ENCODE results near the gene AKAP13. TPM values are rescaled to one million over a fixed set of nuclear protein-coding genes. Genes with fewer than 3 reads are reported as not detected.

Gene AKAP13
- total RNA-seq, 1 experiment from 2014 or later, result 47.3 TPM

DNA sequence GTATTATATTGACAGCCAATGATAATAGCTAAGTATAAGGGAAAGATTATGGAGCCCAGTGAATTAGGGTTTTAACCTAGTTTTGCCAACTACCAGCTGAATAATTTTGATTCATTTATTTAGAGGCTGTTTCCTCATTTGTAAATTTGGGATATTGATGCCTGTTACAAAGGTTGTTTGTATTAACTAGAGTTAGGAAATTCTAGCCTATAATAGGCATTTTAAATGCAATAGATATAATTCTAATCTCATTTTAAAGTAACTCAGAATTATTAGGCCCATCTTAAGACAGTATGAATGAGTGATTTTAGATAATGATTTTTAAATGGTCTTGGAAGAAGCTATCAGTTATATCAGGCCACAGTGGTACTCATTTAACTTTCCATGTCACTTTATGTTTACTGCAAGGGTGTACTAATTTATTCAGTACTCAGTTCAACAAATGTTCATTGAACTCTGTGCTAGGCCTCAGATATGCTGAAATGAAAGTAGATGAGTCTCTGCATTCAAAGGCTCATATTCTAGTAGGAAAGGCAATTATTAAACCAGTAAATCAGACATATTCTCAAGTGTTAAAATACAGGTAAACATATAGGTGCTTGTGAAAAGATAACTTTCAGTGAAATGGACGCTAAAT is 213.5 kb downstream of the AKAP13 start:
- no peaks in the 10 kb centered on the region for H3K79me2 ChIP-seq (ENCODE audit: insufficient read depth, low read length)
- H3K36me3 Mint-ChIP-seq (ENCODE audit: insufficient read depth in 1 of 3, low read depth in 3 of 3), result peaks cover 0 to 6% (median 0%) of the 10 kb centered on the region in 3 experiments; a peak in 1 of 7 replicates

More for the DNA sequence above, 213.5 kb downstream of the AKAP13 start:
- H3K4me3 Mint-ChIP-seq, result no peak overlapping the region
- no peaks in the 10 kb centered on the region for H3K9me3 ChIP-seq (ENCODE audit: control insufficient read depth, low read depth, low read length)
- peaks cover under 1 to 2% of the 10 kb centered on the region in 2 experiments for H3K4me1 Mint-ChIP-seq
- no peaks in the 10 kb centered on the region for H3K4me1 ChIP-seq (ENCODE audit: insufficient read depth, low read length)
- WGBS (ENCODE audit: extremely low coverage, insufficient read length, low lambda C conversion rate), result no CpG with 5 or more reads among the region's 1 CpG
- H2BK12ac ChIP-seq (ENCODE audit: insufficient read length, low read depth, low read length), result no peak overlapping the region
- H3K27ac ChIP-seq (ENCODE audit: insufficient read length, low read depth, low read length), result no peak overlapping the region
- no peak overlapping the region for H4K91ac ChIP-seq (ENCODE audit: insufficient read length, low read depth, low read length)
- no peaks in the 10 kb centered on the region for H4K20me1 ChIP-seq (ENCODE audit: control insufficient read depth, insufficient read depth, insufficient read length)
- TF ChIP-seq CTCF (conservative IDR thresholded peaks at IDR 0.05), result no peak
- no peak overlapping the region for H2BK15ac ChIP-seq (ENCODE audit: low read depth, low read length)
- no peak overlapping the region for H3K23ac ChIP-seq (ENCODE audit: insufficient read length, low read depth, low read length)
- no peak overlapping the region for H3K4me2 ChIP-seq (ENCODE audit: insufficient read depth, insufficient read length, low read length)
- no peaks in the 10 kb centered on the region for H3K27me3 Mint-ChIP-seq (ENCODE audit: low read depth)
- no peaks in the 10 kb centered on the region for H3K27me3 ChIP-seq (ENCODE audit: insufficient read depth, low read length)
- H2BK20ac ChIP-seq (ENCODE audit: low read depth, low read length, poor library complexity, severe bottlenecking), result no peak overlapping the region
- H2BK120ac ChIP-seq (ENCODE audit: low read depth, low read length, poor library complexity, severe bottlenecking), result no peak overlapping the region
- H3K79me1 ChIP-seq (ENCODE audit: insufficient read depth, low read depth, low read length, poor library complexity, severe bottlenecking), result no peaks in the 10 kb centered on the region
- no peak overlapping the region for H2BK5ac ChIP-seq (ENCODE audit: insufficient read length, low read length)
- H4K8ac ChIP-seq (replicated peaks; ENCODE audit: insufficient read length, low read depth, low read length), result no peak overlapping the region
- H3K23me2 ChIP-seq (ENCODE audit: insufficient read length, low read depth, low read length, poor library complexity, severe bottlenecking), result no peaks in the 10 kb centered on the region
- no peak overlapping the region for H3K4ac ChIP-seq (ENCODE audit: low read depth, low read length)
- H3K27ac Mint-ChIP-seq, result no peak overlapping the region
- no peak for DNase-seq
- no peak overlapping the region for H2AFZ ChIP-seq (ENCODE audit: low read length)
- H2AK5ac ChIP-seq (ENCODE audit: insufficient read length, low read length), result no peak overlapping the region
- no peak overlapping the region for H3T11ph ChIP-seq (ENCODE audit: low read length)
- no peak overlapping the region for H3K9ac ChIP-seq (ENCODE audit: extremely low read depth, insufficient read length, low read length)
- H3K18ac ChIP-seq (ENCODE audit: insufficient read length, low read depth, low read length), result no peak overlapping the region
- no peak overlapping the region for H3K14ac ChIP-seq (ENCODE audit: insufficient read depth, low read length)
- H4K5ac ChIP-seq (ENCODE audit: insufficient read length, low read depth, low read length), result no peak overlapping the region
- no peak overlapping the region for H3K56ac ChIP-seq (ENCODE audit: insufficient read length, low read depth, low read length)
- no peaks in the 10 kb centered on the region for H3K9me3 Mint-ChIP-seq
